Measurements from ENCODE around the gene KCNAB1. TPM values are rescaled to one million over a fixed set of nuclear protein-coding genes. Genes with fewer than 3 reads are reported as not detected.

The KCNAB1 gene
- total and polyA plus RNA-seq, 4 donors = 0.76 to 2.8 (median 1.0) TPM

- TF ChIP-seq MAX (IDR thresholded peaks at IDR 0.05) (no peak), GABPA (IDR thresholded peaks at IDR 0.05 in 1 of 2, conservative IDR thresholded peaks at IDR 0.05 in 1 of 2) (no peak), NR2F2 (IDR thresholded peaks at IDR 0.05) (no peak), SP1 (IDR thresholded peaks at IDR 0.05) (no peak), FOXA2 (IDR thresholded peaks at IDR 0.05) (no peak), ATF3 (IDR thresholded peaks at IDR 0.05) (no peak), JUND (IDR thresholded peaks at IDR 0.05) (no peak), HNF4G (IDR thresholded peaks at IDR 0.05) (no peak), RAD21 (IDR thresholded peaks at IDR 0.05) (no peak), YY1 (IDR thresholded peaks at IDR 0.05) (no peak), FOXA1 (IDR thresholded peaks at IDR 0.05) (no peak), EGR1 (IDR thresholded peaks at IDR 0.05; ENCODE audit: low read depth in 2 of 2) (no peak), HNF4A (conservative IDR thresholded peaks at IDR 0.05) (no peak)
- TF ChIP-seq, protein P1, sequence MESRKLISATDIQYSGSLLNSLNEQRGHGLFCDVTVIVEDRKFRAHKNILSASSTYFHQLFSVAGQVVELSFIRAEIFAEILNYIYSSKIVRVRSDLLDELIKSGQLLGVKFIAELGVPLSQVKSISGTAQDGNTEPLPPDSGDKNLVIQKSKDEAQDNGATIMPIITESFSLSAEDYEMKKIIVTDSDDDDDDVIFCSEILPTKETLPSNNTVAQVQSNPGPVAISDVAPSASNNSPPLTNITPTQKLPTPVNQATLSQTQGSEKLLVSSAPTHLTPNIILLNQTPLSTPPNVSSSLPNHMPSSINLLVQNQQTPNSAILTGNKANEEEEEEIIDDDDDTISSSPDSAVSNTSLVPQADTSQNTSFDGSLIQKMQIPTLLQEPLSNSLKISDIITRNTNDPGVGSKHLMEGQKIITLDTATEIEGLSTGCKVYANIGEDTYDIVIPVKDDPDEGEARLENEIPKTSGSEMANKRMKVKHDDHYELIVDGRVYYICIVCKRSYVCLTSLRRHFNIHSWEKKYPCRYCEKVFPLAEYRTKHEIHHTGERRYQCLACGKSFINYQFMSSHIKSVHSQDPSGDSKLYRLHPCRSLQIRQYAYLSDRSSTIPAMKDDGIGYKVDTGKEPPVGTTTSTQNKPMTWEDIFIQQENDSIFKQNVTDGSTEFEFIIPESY (IDR thresholded peaks at IDR 0.05) = no peak
- TF ChIP-seq, protein P2, sequence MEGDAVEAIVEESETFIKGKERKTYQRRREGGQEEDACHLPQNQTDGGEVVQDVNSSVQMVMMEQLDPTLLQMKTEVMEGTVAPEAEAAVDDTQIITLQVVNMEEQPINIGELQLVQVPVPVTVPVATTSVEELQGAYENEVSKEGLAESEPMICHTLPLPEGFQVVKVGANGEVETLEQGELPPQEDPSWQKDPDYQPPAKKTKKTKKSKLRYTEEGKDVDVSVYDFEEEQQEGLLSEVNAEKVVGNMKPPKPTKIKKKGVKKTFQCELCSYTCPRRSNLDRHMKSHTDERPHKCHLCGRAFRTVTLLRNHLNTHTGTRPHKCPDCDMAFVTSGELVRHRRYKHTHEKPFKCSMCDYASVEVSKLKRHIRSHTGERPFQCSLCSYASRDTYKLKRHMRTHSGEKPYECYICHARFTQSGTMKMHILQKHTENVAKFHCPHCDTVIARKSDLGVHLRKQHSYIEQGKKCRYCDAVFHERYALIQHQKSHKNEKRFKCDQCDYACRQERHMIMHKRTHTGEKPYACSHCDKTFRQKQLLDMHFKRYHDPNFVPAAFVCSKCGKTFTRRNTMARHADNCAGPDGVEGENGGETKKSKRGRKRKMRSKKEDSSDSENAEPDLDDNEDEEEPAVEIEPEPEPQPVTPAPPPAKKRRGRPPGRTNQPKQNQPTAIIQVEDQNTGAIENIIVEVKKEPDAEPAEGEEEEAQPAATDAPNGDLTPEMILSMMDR (IDR thresholded peaks at IDR 0.05; ENCODE audit: low read depth, low read length, missing input control) = no peak
These were observed 219.1 kb downstream of the KCNAB1 start for GRCh38 chr3:156339491-156339890.

GRCh38 chr3:156341332-156341731 is 221.0 kb downstream of the KCNAB1 start:
- H3K9ac ChIP-seq (ENCODE audit: low read depth in 1 of 2, low read length in 2 of 2) = no peak overlapping the region
- no peak overlapping the region for H3K4me3 ChIP-seq (ENCODE audit: low read depth in 1 of 3, low read length in 3 of 3)
- H3K9me3 ChIP-seq (ENCODE audit: control insufficient read depth in 4 of 4, low read length in 3 of 4) = no peaks in the 10 kb centered on the region
- TF ChIP-seq MAX (IDR thresholded peaks at IDR 0.05) (no peak), YY1 (IDR thresholded peaks at IDR 0.05) (no peak), HNF4G (IDR thresholded peaks at IDR 0.05) (no peak), ATF3 (IDR thresholded peaks at IDR 0.05) (no peak), FOXA2 (IDR thresholded peaks at IDR 0.05) (no peak), EGR1 (IDR thresholded peaks at IDR 0.05; ENCODE audit: low read depth in 2 of 2) (no peak), RXRA (IDR thresholded peaks at IDR 0.05) (no peak), RAD21 (IDR thresholded peaks at IDR 0.05) (no peak)
- TF ChIP-seq, protein P1 (IDR thresholded peaks at IDR 0.05) = no peak
- H3K27me3 ChIP-seq (ENCODE audit: control insufficient read depth in 4 of 4, insufficient read depth in 4 of 4, low read length in 3 of 4) = no peaks in the 10 kb centered on the region
- WGBS = 91% methylated on average over 2 of the region's 2 CpGs
- no peaks in the 10 kb centered on the region for H3K4me1 ChIP-seq (ENCODE audit: control insufficient read depth in 4 of 4, insufficient read depth in 4 of 4, low read length in 3 of 4)
- H3K36me3 ChIP-seq (ENCODE audit: control insufficient read depth in 4 of 4, insufficient read depth in 3 of 4, low read depth in 1 of 4, low read length in 3 of 4) = no peaks in the 10 kb centered on the region
- no peak for DNase-seq (ENCODE audit: low spot score)
- H3K27ac ChIP-seq (ENCODE audit: low read depth in 1 of 2, low read length in 2 of 2) = no peak overlapping the region

More at GRCh38 chr3:156339491-156339890, 219.1 kb downstream of the KCNAB1 start:
- H3K4me1 ChIP-seq (ENCODE audit: control insufficient read depth in 4 of 4, insufficient read depth in 4 of 4, low read length in 3 of 4) = no peaks in the 10 kb centered on the region
- no peaks in the 10 kb centered on the region for H3K9me3 ChIP-seq (ENCODE audit: control insufficient read depth in 4 of 4, low read length in 3 of 4)
- H3K36me3 ChIP-seq (ENCODE audit: control insufficient read depth in 4 of 4, insufficient read depth in 3 of 4, low read depth in 1 of 4, low read length in 3 of 4) = no peaks in the 10 kb centered on the region
- H3K27me3 ChIP-seq (ENCODE audit: control insufficient read depth in 4 of 4, insufficient read depth in 4 of 4, low read length in 3 of 4) = no peaks in the 10 kb centered on the region
- H3K9ac ChIP-seq (ENCODE audit: low read depth in 1 of 2, low read length in 2 of 2) = no peak overlapping the region
- 65% methylated on average over 3 of the region's 3 CpGs for WGBS
- no peak overlapping the region for H3K27ac ChIP-seq (ENCODE audit: low read depth in 1 of 2, low read length in 2 of 2)
- no peak overlapping the region for H3K4me3 ChIP-seq (ENCODE audit: low read depth in 1 of 3, low read length in 3 of 3)
- no peak for DNase-seq (ENCODE audit: low spot score)

All from liver (tissue), 9 donors.